Vagina (tissue), 2 donors: ENCODE results near the gene PHKA2. TPM values are rescaled to one million over a fixed set of nuclear protein-coding genes. Genes with fewer than 3 reads are reported as not detected.
"Not testable (repeated sequence)": the region's sequence is repeated elsewhere in the genome, so short reads cannot be mapped to it uniquely, and the experiment has no call there.

Experiments used
- DNase-seq, 2 donors: peaks; one replicate each; pipeline ENCODE4 v3.0.0-alpha.2; 2017; ENCODE audit errors: extremely low spot score in 2 of 2
- H3K27ac ChIP-seq: fragments of 200-600 bp; sonication (generic); one replicate; pipeline ENCODE4 v1.5.1; 2019
- H3K27me3 ChIP-seq: fragments of 200-600 bp; sonication (generic); one replicate; pipeline ENCODE4 v1.5.1; 2019
- H3K36me3 ChIP-seq, 2 donors: fragments of 200-600 bp; sonication (generic); one replicate each; pipeline ENCODE4 v1.5.1; 2017 to 2019
- H3K4me1 ChIP-seq: fragments of 200-600 bp; sonication (generic); one replicate; pipeline ENCODE4 v1.5.1; 2019
- H3K4me3 ChIP-seq, 2 donors: fragments of 200-600 bp; sonication (generic); 1 replicate in 1 of 2; 2 replicates in 1 of 2; pipeline ENCODE4 v1.5.1; 2016 to 2019
- H3K9me3 ChIP-seq: fragments of 200-600 bp; sonication (generic); one replicate; pipeline ENCODE4 v1.5.1; 2019
- CTCF ChIP-seq, 3 experiments: fragments of 450-650 bp in 2 of 3; fragments of 200-600 bp in 1 of 3; sonication (generic) in 1 of 3; IDR thresholded peaks; one replicate each; pipeline ENCODE4 v1.5.1; 2017 to 2019; ENCODE audit warnings: antibody characterized with exemption in 3 of 3, mild to moderate bottlenecking in 2 of 3, moderate library complexity in 2 of 3
- POLR2A ChIP-seq, 2 donors: fragments of 450-650 bp; IDR thresholded peaks; one replicate each; pipeline ENCODE4 v1.6.1; 2017; ENCODE audit warnings: antibody characterized with exemption in 2 of 2, mild to moderate bottlenecking in 2 of 2, moderate library complexity in 2 of 2
- POLR2AphosphoS5 ChIP-seq, 2 donors: sonication (generic); formaldehyde crosslinking; IDR thresholded peaks; one replicate each; pipeline ENCODE4 v1.9.0; 2017; ENCODE audit warnings: antibody characterized with exemption in 2 of 2, mild to moderate bottlenecking in 2 of 2, low read depth in 1 of 2; ENCODE audit not compliant: insufficient read depth in 1 of 2
- intact Hi-C: fragments of 100-400 bp; cut with DNase I; formaldehyde crosslinking; loops from one replicate; pipeline ENCODE4 v1.15.1; 2023
- total RNA-seq: library from RNA; depleted of rRNA; stranded (reverse); fragments of >200 nt; gene quantifications from one replicate; pipeline ENCODE4 v1.2.3, GENCODE V29; 2016

PHKA2 gene
- total RNA-seq, 1 donor from 2014 or later = 29.5 TPM

GRCh38 chrX:18994713-18995112 lies 10.8 kb upstream of the PHKA2 start:
- Histone ChIP-seq H3K4me1 (no peaks in the 10 kb centered on the region), H3K36me3 (no peaks in the 10 kb centered on the region), H3K9me3 (no peaks in the 10 kb centered on the region), H3K27me3 (no peaks in the 10 kb centered on the region), H3K27ac (no peak overlapping the region), H3K4me3 (no peak overlapping the region)
- TF ChIP-seq POLR2A (IDR thresholded peaks at IDR 0.05) (no peak), CTCF (IDR thresholded peaks at IDR 0.05) (no peak), POLR2AphosphoS5 (IDR thresholded peaks at IDR 0.05; ENCODE audit: insufficient read depth in 1 of 2, low read depth in 1 of 2) (no peak)
- intact Hi-C loops = no loop called here
- no peak for DNase-seq

GRCh38 chrX:18992829-18993228 lies 8.9 kb upstream of the PHKA2 start:
- DNase-seq = no peak
- intact Hi-C loops = no loop called here
- H3K4me3 ChIP-seq = no peak overlapping the region
- no peaks in the 10 kb centered on the region for H3K27me3 ChIP-seq
- H3K4me1 ChIP-seq = no peaks in the 10 kb centered on the region
- H3K9me3 ChIP-seq = no peaks in the 10 kb centered on the region
- TF ChIP-seq POLR2A (IDR thresholded peaks at IDR 0.05) = no peak
- no peak for TF ChIP-seq CTCF (IDR thresholded peaks at IDR 0.05)
- no peak for TF ChIP-seq POLR2AphosphoS5 (IDR thresholded peaks at IDR 0.05; ENCODE audit: insufficient read depth in 1 of 2, low read depth in 1 of 2)
- no peaks in the 10 kb centered on the region for H3K36me3 ChIP-seq
- no peak overlapping the region for H3K27ac ChIP-seq

DNA sequence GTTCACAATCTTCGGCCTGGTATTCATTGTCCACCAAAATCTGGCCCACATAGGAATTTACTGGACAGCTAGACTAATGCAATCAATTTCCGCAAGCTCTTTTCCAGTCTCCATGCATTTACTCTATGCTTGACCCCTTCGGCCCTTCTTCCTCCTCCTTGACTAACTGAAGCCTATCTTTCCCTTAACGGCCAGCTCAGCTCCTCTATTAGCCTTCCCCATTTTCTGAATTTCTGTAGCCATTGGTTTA lies 1.2 kb upstream of the PHKA2 start:
- DNase-seq = no peak
- intact Hi-C loops = no loop called here
- no peaks in the 10 kb centered on the region for H3K36me3 ChIP-seq
- no peaks in the 10 kb centered on the region for H3K27me3 ChIP-seq
- H3K9me3 ChIP-seq = no peaks in the 10 kb centered on the region
- no peaks in the 10 kb centered on the region for H3K4me1 ChIP-seq
- peak overlapping the region; percentile 52 to 54 for H3K4me3 ChIP-seq
- TF ChIP-seq POLR2AphosphoS5 (IDR thresholded peaks at IDR 0.05; ENCODE audit: insufficient read depth in 1 of 2, low read depth in 1 of 2) (no peak), POLR2A (IDR thresholded peaks at IDR 0.05) (no peak), CTCF (IDR thresholded peaks at IDR 0.05) (no peak)
- H3K27ac ChIP-seq = peak overlapping the region; percentile 83

- DNase-seq = no peak
- H3K27me3 ChIP-seq = no peaks in the 10 kb centered on the region
- peak overlapping the region; percentile 52 to 54 for H3K4me3 ChIP-seq
- intact Hi-C loops = no loop called here
- peak overlapping the region; percentile 83 for H3K27ac ChIP-seq
- TF ChIP-seq POLR2AphosphoS5 (IDR thresholded peaks at IDR 0.05; ENCODE audit: insufficient read depth in 1 of 2, low read depth in 1 of 2) = peak in 1 of 2 donors; percentile 75
- TF ChIP-seq POLR2A (IDR thresholded peaks at IDR 0.05) = peak in 1 of 2 donors; percentile 17
- peak in 1 of 3 experiments; percentile 55 for TF ChIP-seq CTCF (IDR thresholded peaks at IDR 0.05)
- H3K9me3 ChIP-seq = no peaks in the 10 kb centered on the region
- no peaks in the 10 kb centered on the region for H3K4me1 ChIP-seq
- H3K36me3 ChIP-seq = no peaks in the 10 kb centered on the region
These were observed 669 bp upstream of the PHKA2 start for GRCh38 chrX:18984381-18985185.

DNA sequence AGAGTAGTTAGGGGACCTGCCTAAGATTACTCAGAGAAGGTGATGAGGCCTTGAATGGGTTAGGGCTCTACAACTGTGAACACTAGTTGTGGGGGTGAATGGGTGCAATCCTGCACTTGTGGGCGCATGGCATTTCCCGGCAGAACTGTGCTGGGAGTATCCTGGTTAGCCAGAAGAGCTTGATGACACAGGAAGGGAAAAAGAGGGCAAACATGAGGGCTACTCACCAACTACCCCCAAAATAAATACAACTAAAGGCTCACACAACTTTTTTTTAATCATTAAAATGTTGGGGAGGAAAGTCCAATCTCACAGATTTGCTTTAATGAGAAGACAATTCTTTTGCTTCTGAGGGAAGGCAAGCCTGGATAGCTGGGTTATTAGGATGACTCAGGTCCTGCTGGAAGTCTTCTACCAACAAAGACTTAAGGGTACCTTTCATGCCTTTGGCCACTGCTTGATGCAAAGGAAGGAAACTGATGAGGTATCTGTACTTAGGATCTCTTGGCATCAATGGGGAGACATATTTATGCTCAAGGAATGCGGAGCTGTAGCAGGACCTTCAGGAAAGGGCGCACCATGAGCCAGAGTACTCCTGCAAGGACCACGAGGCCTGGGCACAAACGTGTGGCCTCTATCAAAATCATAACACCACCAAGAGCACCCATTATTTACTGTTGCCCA lies 2.6 kb downstream of the PHKA2 start:
- H3K27ac ChIP-seq = no peak overlapping the region
- H3K4me1 ChIP-seq = no peaks in the 10 kb centered on the region
- no peak for DNase-seq
- H3K4me3 ChIP-seq = no peak overlapping the region
- H3K27me3 ChIP-seq = no peaks in the 10 kb centered on the region
- no peaks in the 10 kb centered on the region for H3K36me3 ChIP-seq
- TF ChIP-seq POLR2A (IDR thresholded peaks at IDR 0.05) (no peak), CTCF (IDR thresholded peaks at IDR 0.05) (no peak), POLR2AphosphoS5 (IDR thresholded peaks at IDR 0.05; ENCODE audit: insufficient read depth in 1 of 2, low read depth in 1 of 2) (no peak)
- intact Hi-C loops = no loop called here
- H3K9me3 ChIP-seq = no peaks in the 10 kb centered on the region

DNA sequence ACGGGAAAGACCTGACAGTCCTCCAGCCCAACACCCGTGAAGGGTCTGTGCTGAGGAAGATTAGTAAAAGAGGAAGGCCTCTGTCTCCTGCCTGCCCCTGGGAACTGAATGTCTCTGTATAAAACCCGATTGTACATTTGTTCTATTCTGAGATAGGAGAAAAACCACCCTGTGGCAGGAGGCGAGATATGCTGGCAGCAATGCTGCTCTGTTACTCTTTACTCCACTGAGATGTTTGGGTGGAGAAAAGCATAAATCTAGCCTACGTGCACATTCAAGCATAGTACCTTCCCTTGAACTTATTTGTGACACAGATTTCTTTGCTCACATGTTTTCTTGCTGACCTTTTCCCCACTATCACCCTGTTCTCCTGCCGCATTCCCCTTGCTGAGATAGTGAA lies 3.7 kb downstream of the PHKA2 start:
- DNase-seq, H3K36me3 ChIP-seq, H3K4me1 ChIP-seq, H3K27me3 ChIP-seq, H3K27ac ChIP-seq, H3K4me3 ChIP-seq, intact Hi-C loops, H3K9me3 ChIP-seq: not testable (repeated sequence)
